ENCODE measurements around the gene PWWP2B. TPM values are rescaled to one million over a fixed set of nuclear protein-coding genes. Genes with fewer than 3 reads are reported as not detected.

PWWP2B gene
- total RNA-seq, 1 experiment from 2014 or later: 19.3 TPM

- no peaks in the 10 kb centered on the region for H3K27me3 Mint-ChIP-seq (ENCODE audit: insufficient read depth, unreplicated experiment)
- no peak overlapping the region for H3K4me3 Mint-ChIP-seq (ENCODE audit: unreplicated experiment)
- no peak for DNase-seq
- no peaks in the 10 kb centered on the region for H3K4me1 Mint-ChIP-seq (ENCODE audit: low read depth, unreplicated experiment)
- no peak overlapping the region for H3K27ac Mint-ChIP-seq (ENCODE audit: unreplicated experiment)
- no peaks in the 10 kb centered on the region for H3K4me1 ChIP-seq
- no peaks in the 10 kb centered on the region for H3K36me3 ChIP-seq (ENCODE audit: control insufficient read depth, insufficient read depth, low read length)
- no peak for TF ChIP-seq CTCF (IDR thresholded peaks at IDR 0.05; ENCODE audit: insufficient read depth in 1 of 2, low read depth in 1 of 2, low read length in 1 of 2, severe bottlenecking in 1 of 2, unreplicated experiment in 1 of 2)
- POLR2A ChIA-PET: no interaction called here
- H3K9me3 Mint-ChIP-seq (ENCODE audit: unreplicated experiment): no peaks in the 10 kb centered on the region
- no peaks in the 10 kb centered on the region for H3K27me3 ChIP-seq (replicated peaks; ENCODE audit: control insufficient read depth, insufficient read depth, low read length)
- H3K9me3 ChIP-seq: no peaks in the 10 kb centered on the region
- intact Hi-C loops (cut with micrococcal nuclease; ENCODE audit: unreplicated experiment): no loop called here
- H3K36me3 Mint-ChIP-seq (ENCODE audit: insufficient read depth, unreplicated experiment): no peaks in the 10 kb centered on the region
- CTCF ChIA-PET: no interaction called here
- H3K4me3 ChIP-seq (ENCODE audit: low read depth, low read length): no peak overlapping the region
- BruUV-seq (replicated peaks): no TSS peak
Observed at GRCh38 chr10:132465889-132466519, 69.0 kb downstream of the PWWP2B start.

GRCh38 chr10:132466520-132467463, 69.8 kb downstream of the PWWP2B start:
- ChIA-PET CTCF (interaction anchor here (1.0 kb wide), 1 partner anchor 11 kb away, joined by 4 read pairs; no protein-coding TSS in a partner anchor), POLR2A (no interaction called here)
- intact Hi-C loops (cut with micrococcal nuclease; ENCODE audit: unreplicated experiment): no loop called here
- Mint-ChIP-seq H3K27me3 (ENCODE audit: insufficient read depth, unreplicated experiment) (no peaks in the 10 kb centered on the region), H3K36me3 (ENCODE audit: insufficient read depth, unreplicated experiment) (no peaks in the 10 kb centered on the region), H3K4me3 (ENCODE audit: unreplicated experiment) (no peak overlapping the region), H3K27ac (ENCODE audit: unreplicated experiment) (no peak overlapping the region), H3K4me1 (ENCODE audit: low read depth, unreplicated experiment) (no peaks in the 10 kb centered on the region), H3K9me3 (ENCODE audit: unreplicated experiment) (no peaks in the 10 kb centered on the region)
- no peaks in the 10 kb centered on the region for H3K36me3 ChIP-seq (ENCODE audit: control insufficient read depth, insufficient read depth, low read length)
- no peaks in the 10 kb centered on the region for H3K27me3 ChIP-seq (replicated peaks; ENCODE audit: control insufficient read depth, insufficient read depth, low read length)
- H3K9me3 ChIP-seq: 0 out of 2 replicates have a peak, but pooled peaks cover 3% of the 10 kb centered on the region
- H3K4me1 ChIP-seq: no peaks in the 10 kb centered on the region
- H3K4me3 ChIP-seq (ENCODE audit: low read depth, low read length): no peak overlapping the region
- no peak for TF ChIP-seq CTCF (IDR thresholded peaks at IDR 0.05; ENCODE audit: insufficient read depth in 1 of 2, low read depth in 1 of 2, low read length in 1 of 2, severe bottlenecking in 1 of 2, unreplicated experiment in 1 of 2)
- DNase-seq: no peak
- no TSS peak for BruUV-seq (replicated peaks)

Other genes starting within 250 kb of the PWWP2B start
- 0.12 TPM in 1 of 2 replicates, not detected in the other for gene DPYSL4, start 210.3 kb upstream of the PWWP2B start, total RNA-seq (2022)
- gene STK32C, start 89.2 kb upstream of the PWWP2B start, total RNA-seq (2022): 11.9 and 13.3 TPM in 2 replicates
- 11.7 and 12.5 TPM in 2 replicates for gene LRRC27, start 65.0 kb upstream of the PWWP2B start, total RNA-seq (2022)
- 43.9 and 44.5 TPM in 2 replicates for gene INPP5A, start 140.6 kb downstream of the PWWP2B start, total RNA-seq (2022)